GM12864 (cell line): ENCODE measurements around the gene ZFP92.

Experiments
- DNase-seq: peaks from one replicate; pipeline ENCODE4 v3.0.0-alpha.2; 2011; ENCODE audit warnings: low read depth
- H3K4me3 ChIP-seq: 2 replicates; pipeline ENCODE4 v1.5.1; 2011; ENCODE audit warnings: mild to moderate bottlenecking, low read depth, low read length, control low read depth
- CTCF ChIP-seq: IDR thresholded peaks from 2 replicates; pipeline ENCODE4 v1.5.1; 2011; ENCODE audit warnings: low read depth, mild to moderate bottlenecking, moderate library complexity, low read length, control low read depth, inconsistent platforms; ENCODE audit errors: missing control alignments

The ZFP92 gene

GRCh38 chrX:153416781-153417450, 5.6 kb downstream of the ZFP92 start:
- H3K4me3 ChIP-seq, result no peak overlapping the region
- no peak for TF ChIP-seq CTCF
- DNase-seq, result no peak

GRCh38 chrX:153417637-153418036, 6.4 kb downstream of the ZFP92 start:
- DNase-seq, result no peak
- H3K4me3 ChIP-seq, result no peak overlapping the region
- no peak for TF ChIP-seq CTCF

GRCh38 chrX:153420851-153421599, 9.8 kb downstream of the ZFP92 start:
- TF ChIP-seq CTCF, result no peak
- DNase-seq, result no peak
- no peak overlapping the region for H3K4me3 ChIP-seq

GRCh38 chrX:153421856-153422255, 10.6 kb downstream of the ZFP92 start:
- H3K4me3 ChIP-seq, result no peak overlapping the region
- no peak for DNase-seq
- no peak for TF ChIP-seq CTCF

GRCh38 chrX:153423652-153424051, 12.4 kb downstream of the ZFP92 start:
- no peak for DNase-seq
- no peak overlapping the region for H3K4me3 ChIP-seq
- no peak for TF ChIP-seq CTCF

GRCh38 chrX:153426204-153426603, 14.9 kb downstream of the ZFP92 start:
- no peak for TF ChIP-seq CTCF
- DNase-seq, result no peak
- H3K4me3 ChIP-seq, result no peak overlapping the region
